ENCODE measurements around the gene MRPL16.

Gene MRPL16

DNA sequence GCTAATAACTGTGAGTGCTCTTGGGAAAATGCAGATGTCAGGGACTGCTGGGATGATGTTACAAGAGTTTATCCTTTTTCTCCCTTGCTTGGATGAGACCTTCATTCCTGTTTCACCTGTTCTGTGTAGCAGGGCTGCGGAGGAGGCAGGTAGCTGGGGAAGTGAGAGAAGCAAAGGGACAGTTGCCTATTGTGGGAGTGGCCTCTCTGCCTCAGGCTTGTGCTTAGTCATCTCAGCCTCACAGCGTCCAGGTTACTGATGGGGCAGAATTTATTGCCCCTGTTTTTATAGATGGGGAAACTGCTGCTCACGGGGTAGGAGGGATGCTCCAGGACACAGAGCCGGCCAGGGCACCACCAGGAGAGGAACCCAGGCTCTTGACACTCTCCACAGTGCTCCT lies 53.7 kb downstream of the MRPL16 start:
- H3K4me3 ChIP-seq (ENCODE audit: low read depth in 1 of 2, low read length in 2 of 2), result peak overlapping the region; percentile 67 to 97
- no peaks in the 10 kb centered on the region for H3K27me3 ChIP-seq (ENCODE audit: low read depth, low read length)
- H3K36me3 ChIP-seq (ENCODE audit: control insufficient read depth in 1 of 2, insufficient read depth in 2 of 2, low read length in 2 of 2), result no peaks in the 10 kb centered on the region
- H3K27ac ChIP-seq (ENCODE audit: low read length), result peak overlapping the region; percentile 85
- peaks cover 0 to 4% of the 10 kb centered on the region in 2 donors for H3K4me1 ChIP-seq (ENCODE audit: control insufficient read depth in 1 of 2, insufficient read depth in 2 of 2, low read length in 2 of 2)
- H3K9me3 ChIP-seq (ENCODE audit: control insufficient read depth in 1 of 2, low read length in 2 of 2), result no peaks in the 10 kb centered on the region

DNA sequence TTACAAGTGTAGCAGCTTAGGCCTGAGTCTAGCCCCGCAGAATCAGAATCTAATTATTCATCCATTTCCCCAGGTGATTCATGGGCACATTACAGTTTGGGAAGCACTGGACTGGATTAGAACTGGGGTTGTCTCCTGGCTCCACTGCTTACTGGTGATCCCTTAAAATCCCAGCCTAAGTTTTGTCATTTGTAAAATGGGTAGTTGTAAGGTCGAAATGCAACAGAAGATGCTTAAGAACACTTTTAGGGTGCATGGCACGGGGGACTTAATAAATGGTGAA lies 54.1 kb downstream of the MRPL16 start:
- Histone ChIP-seq H3K4me3 (ENCODE audit: low read depth in 1 of 2, low read length in 2 of 2) (peak overlapping the region; percentile 67 to 97), H3K27ac (ENCODE audit: low read length) (peak overlapping the region; percentile 85), H3K27me3 (ENCODE audit: low read depth, low read length) (no peaks in the 10 kb centered on the region), H3K36me3 (ENCODE audit: control insufficient read depth in 1 of 2, insufficient read depth in 2 of 2, low read length in 2 of 2) (no peaks in the 10 kb centered on the region), H3K9me3 (ENCODE audit: control insufficient read depth in 1 of 2, low read length in 2 of 2) (no peaks in the 10 kb centered on the region), H3K4me1 (ENCODE audit: control insufficient read depth in 1 of 2, insufficient read depth in 2 of 2, low read length in 2 of 2) (peaks cover 0 to 4% of the 10 kb centered on the region in 2 donors)

All from muscle layer of duodenum (tissue), 2 donors.